HepG2 (cell line): ENCODE data around the gene SH2D3A. TPM values are rescaled to one million over a fixed set of nuclear protein-coding genes. Genes with fewer than 3 reads are reported as not detected.

Experiments used
- ATF7 ChIP-seq, 2 experiments: fragments of 450-650 bp in 1 of 2; sonication (generic) in 1 of 2; formaldehyde crosslinking in 1 of 2; IDR thresholded peaks; 2 replicates each; pipeline versions ENCODE4 v1.4.0 to v1.6.1; 2016 to 2020; ENCODE audit warnings: antibody characterized with exemption in 1 of 2, mild to moderate bottlenecking in 1 of 2, missing genetic modification reagents in 1 of 2
- ATM ChIP-seq: fragments of 450-650 bp; IDR thresholded peaks from 2 replicates; pipeline ENCODE4 v1.7.1; 2017; ENCODE audit warnings: mild to moderate bottlenecking, borderline replicate concordance
- GABPA ChIP-seq, 2 experiments: IDR thresholded peaks; 2 replicates each; pipeline ENCODE4 v1.6.1; 2011 to 2016; ENCODE audit warnings: low read depth in 2 of 2, low read length in 1 of 2, missing biosample characterization in 1 of 2, missing genetic modification characterization in 1 of 2
- GATA4 ChIP-seq: sonication (generic); IDR thresholded peaks from 2 replicates; pipeline ENCODE4 v1.6.1; 2016; ENCODE audit warnings: antibody characterized with exemption, low read depth, borderline replicate concordance
- KLF6 ChIP-seq: IDR thresholded peaks from 2 replicates; pipeline ENCODE4 v1.8.0; 2016; ENCODE audit warnings: missing biosample characterization, missing genetic modification reagents
- MED8 ChIP-seq: sonication (generic); formaldehyde crosslinking; IDR thresholded peaks from 2 replicates; pipeline ENCODE4 v1.8.1; 2023; ENCODE audit warnings: mild to moderate bottlenecking, missing genetic modification reagents; ENCODE audit not compliant: insufficient replicate concordance
- MTA1 ChIP-seq: sonication (generic); formaldehyde crosslinking; IDR thresholded peaks from 2 replicates; pipeline ENCODE4 v1.4.0; 2020; ENCODE audit warnings: missing genetic modification reagents, mild to moderate bottlenecking, borderline replicate concordance
- PHF8 ChIP-seq: sonication (generic); formaldehyde crosslinking; IDR thresholded peaks from 2 replicates; pipeline ENCODE4 v1.5.0; 2020; ENCODE audit warnings: missing genetic modification reagents
- SP5 ChIP-seq: IDR thresholded peaks from 2 replicates; pipeline ENCODE4 v1.6.1; 2016; ENCODE audit warnings: low read depth, borderline replicate concordance
- TGIF2 ChIP-seq: IDR thresholded peaks from 2 replicates; pipeline ENCODE4 v1.6.1; 2016; ENCODE audit warnings: control low read depth, missing compliant biosample characterization
- THYN1 ChIP-seq: sonication (generic); formaldehyde crosslinking; IDR thresholded peaks from 2 replicates; pipeline ENCODE4 v1.8.1; 2023; ENCODE audit warnings: low read depth, mild to moderate bottlenecking, moderate library complexity, missing genetic modification reagents, borderline replicate concordance
- ZKSCAN1 ChIP-seq: fragments of 150-350 bp; IDR thresholded peaks from 2 replicates; pipeline ENCODE4 v1.6.1; 2014; ENCODE audit warnings: low read length
- ZKSCAN5 ChIP-seq: sonication (generic); formaldehyde crosslinking; IDR thresholded peaks from 2 replicates; pipeline ENCODE4 v1.5.1; 2020; ENCODE audit warnings: mild to moderate bottlenecking, missing genetic modification reagents
- ZNF768 ChIP-seq: sonication (generic); formaldehyde crosslinking; IDR thresholded peaks from 2 replicates; pipeline ENCODE4 v1.4.0; 2020; ENCODE audit warnings: missing genetic modification reagents
- ZNF775 ChIP-seq: sonication (generic); formaldehyde crosslinking; IDR thresholded peaks from 2 replicates; pipeline ENCODE4 v1.4.0; 2020; ENCODE audit warnings: missing genetic modification reagents, mild to moderate bottlenecking, moderate library complexity, borderline replicate concordance
- polyA plus RNA-seq, 8 experiments: library from polyadenylated mRNA; depleted of rRNA in 3 of 8; stranded (reverse) in 7 of 8; unstranded in 1 of 8; fragments of >200 nt; fragmentation: Illumina TruSeq in 4 of 8; extraction: Trizol in 4 of 8; gene quantifications; 2 replicates each; pipeline versions ENCODE4 v1.2.1 to v1.2.3, GENCODE V29; 2011 to 2016; ENCODE audit warnings: low read depth in 4 of 8, missing spikeins in 1 of 8, mixed read lengths in 1 of 8; ENCODE audit not compliant: insufficient read depth in 1 of 8
- total RNA-seq, 5 experiments: library from RNA; depleted of rRNA; stranded (reverse); fragments of >200 nt; fragmentation: Illumina TruSeq; extraction: Trizol; gene quantifications; 2 replicates each; pipeline ENCODE4 v1.2.3, GENCODE V29; 2016; ENCODE audit warnings: low read depth in 1 of 5
- TF ChIP-seq, protein P1 (sequence below): IDR thresholded peaks from 2 replicates; pipeline ENCODE4 v1.6.1; 2016; ENCODE audit warnings: missing compliant biosample characterization, missing genetic modification reagents, borderline replicate concordance
- TF ChIP-seq, protein P2 (sequence below): sonication (generic); formaldehyde crosslinking; IDR thresholded peaks from 2 replicates; pipeline ENCODE4 v1.8.0; 2023; ENCODE audit warnings: mild to moderate bottlenecking, missing genetic modification reagents
- TF ChIP-seq, protein P3 (sequence below): sonication (generic); formaldehyde crosslinking; IDR thresholded peaks from 2 replicates; pipeline ENCODE4 v1.4.0; 2020; ENCODE audit warnings: mild to moderate bottlenecking, low read depth, missing genetic modification reagents
- TF ChIP-seq, protein P4 (sequence below): sonication (generic); formaldehyde crosslinking; IDR thresholded peaks from 2 replicates; pipeline ENCODE4 v1.5.0; 2020; ENCODE audit warnings: missing genetic modification reagents, mild to moderate bottlenecking, borderline replicate concordance

The SH2D3A gene
- total and polyA plus RNA-seq, 2 of the 13 experiments (the other 11 are each of a cell fraction or from before 2014, with no cell fraction given): 1.0 to 2.2 TPM

DNA sequence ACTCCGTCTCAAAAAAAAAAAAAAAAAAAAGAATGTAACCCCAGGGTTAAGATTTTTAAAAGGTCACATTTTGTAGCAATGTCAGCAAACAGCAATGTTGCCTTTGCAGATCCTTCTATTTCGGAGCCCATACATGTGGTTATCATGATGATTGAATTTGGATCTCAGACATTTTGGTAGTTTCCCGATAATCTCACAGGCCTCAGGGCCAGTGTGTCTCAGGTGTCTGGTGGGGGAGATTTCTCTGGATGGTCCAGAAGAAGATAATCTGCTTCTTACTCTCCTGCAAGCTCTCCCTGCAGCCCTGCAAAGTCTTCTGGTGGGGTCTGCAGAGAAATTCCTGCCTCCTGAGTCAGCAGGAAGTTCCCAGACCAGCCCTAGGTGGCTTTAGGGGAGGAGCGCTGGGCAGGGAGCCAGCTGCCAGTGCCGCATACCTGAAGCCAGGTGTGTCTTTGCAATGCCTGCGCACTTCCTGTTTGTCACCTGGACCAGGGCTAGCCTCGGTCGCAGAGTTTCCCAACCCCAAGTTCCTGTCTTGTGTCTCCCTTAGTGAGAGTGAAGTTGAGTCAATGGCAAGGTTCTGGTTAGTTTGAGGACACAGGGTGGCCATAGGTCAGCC is 1.4 kb downstream of the SH2D3A start (continued):
- TF ChIP-seq ZNF775 (CRISPR knock-in tag) (no peak), MED8 (CRISPR knock-in tag) (no peak), ATM (no peak), SP5 (peak; percentile 47; the same call in 1 of the 2 replicates), GATA4 (no peak), ZNF768 (CRISPR knock-in tag) (no peak), MTA1 (no peak), PHF8 (CRISPR knock-in tag) (no peak), TGIF2 (CRISPR knock-in tag) (no peak), ATF7 (IDR thresholded peaks at IDR 0.05) (no peak), ATF7 (CRISPR knock-in tag; IDR thresholded peaks at IDR 0.05) (0 out of 2 replicates have a peak, but pooled peaks have one; percentile 14), KLF6 (CRISPR knock-in tag) (no peak), ZKSCAN1 (no peak), GABPA (IDR thresholded peaks at IDR 0.05; ENCODE audit: low read depth, low read length) (no peak), GABPA (CRISPR knock-in tag; IDR thresholded peaks at IDR 0.05; ENCODE audit: low read depth) (peak; percentile 44; the same call in 1 of the 2 replicates), THYN1 (no peak), ZKSCAN5 (CRISPR knock-in tag) (no peak)
- TF ChIP-seq, protein P1, sequence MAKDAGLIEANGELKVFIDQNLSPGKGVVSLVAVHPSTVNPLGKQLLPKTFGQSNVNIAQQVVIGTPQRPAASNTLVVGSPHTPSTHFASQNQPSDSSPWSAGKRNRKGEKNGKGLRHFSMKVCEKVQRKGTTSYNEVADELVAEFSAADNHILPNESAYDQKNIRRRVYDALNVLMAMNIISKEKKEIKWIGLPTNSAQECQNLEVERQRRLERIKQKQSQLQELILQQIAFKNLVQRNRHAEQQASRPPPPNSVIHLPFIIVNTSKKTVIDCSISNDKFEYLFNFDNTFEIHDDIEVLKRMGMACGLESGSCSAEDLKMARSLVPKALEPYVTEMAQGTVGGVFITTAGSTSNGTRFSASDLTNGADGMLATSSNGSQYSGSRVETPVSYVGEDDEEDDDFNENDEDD (CRISPR knock-in tag): no peak
- TF ChIP-seq, protein P2, sequence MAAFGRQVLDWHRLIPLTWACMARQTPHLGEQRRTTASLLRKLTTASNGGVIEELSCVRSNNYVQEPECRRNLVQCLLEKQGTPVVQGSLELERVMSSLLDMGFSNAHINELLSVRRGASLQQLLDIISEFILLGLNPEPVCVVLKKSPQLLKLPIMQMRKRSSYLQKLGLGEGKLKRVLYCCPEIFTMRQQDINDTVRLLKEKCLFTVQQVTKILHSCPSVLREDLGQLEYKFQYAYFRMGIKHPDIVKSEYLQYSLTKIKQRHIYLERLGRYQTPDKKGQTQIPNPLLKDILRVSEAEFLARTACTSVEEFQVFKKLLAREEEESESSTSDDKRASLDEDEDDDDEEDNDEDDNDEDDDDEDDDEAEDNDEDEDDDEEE: 0 out of 2 replicates have a peak, but pooled peaks have one; percentile 31
- TF ChIP-seq, protein P3, sequence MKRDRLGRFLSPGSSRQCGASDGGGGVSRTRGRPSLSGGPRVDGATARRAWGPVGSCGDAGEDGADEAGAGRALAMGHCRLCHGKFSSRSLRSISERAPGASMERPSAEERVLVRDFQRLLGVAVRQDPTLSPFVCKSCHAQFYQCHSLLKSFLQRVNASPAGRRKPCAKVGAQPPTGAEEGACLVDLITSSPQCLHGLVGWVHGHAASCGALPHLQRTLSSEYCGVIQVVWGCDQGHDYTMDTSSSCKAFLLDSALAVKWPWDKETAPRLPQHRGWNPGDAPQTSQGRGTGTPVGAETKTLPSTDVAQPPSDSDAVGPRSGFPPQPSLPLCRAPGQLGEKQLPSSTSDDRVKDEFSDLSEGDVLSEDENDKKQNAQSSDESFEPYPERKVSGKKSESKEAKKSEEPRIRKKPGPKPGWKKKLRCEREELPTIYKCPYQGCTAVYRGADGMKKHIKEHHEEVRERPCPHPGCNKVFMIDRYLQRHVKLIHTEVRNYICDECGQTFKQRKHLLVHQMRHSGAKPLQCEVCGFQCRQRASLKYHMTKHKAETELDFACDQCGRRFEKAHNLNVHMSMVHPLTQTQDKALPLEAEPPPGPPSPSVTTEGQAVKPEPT (CRISPR knock-in tag): no peak
- TF ChIP-seq, protein P4, sequence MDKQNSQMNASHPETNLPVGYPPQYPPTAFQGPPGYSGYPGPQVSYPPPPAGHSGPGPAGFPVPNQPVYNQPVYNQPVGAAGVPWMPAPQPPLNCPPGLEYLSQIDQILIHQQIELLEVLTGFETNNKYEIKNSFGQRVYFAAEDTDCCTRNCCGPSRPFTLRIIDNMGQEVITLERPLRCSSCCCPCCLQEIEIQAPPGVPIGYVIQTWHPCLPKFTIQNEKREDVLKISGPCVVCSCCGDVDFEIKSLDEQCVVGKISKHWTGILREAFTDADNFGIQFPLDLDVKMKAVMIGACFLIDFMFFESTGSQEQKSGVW (CRISPR knock-in tag): no peak
